Bronchial epithelial cell (primary cell): ENCODE measurements around the gene CPNE5. TPM values are rescaled to one million over a fixed set of nuclear protein-coding genes. Genes with fewer than 3 reads are reported as not detected.

Experiments
- DNase-seq: peaks from one replicate; pipeline ENCODE4 v3.0.0-alpha.2; 2010; ENCODE audit warnings: low read depth
- FAIRE-seq: peaks from 2 replicates; lab custom pipeline; 2011; peaks lifted over from hg19 to GRCh38; lab: Jason Lieb, UNC
- H3K27me3 ChIP-seq: 2 replicates; pipeline ENCODE4 v1.5.1; 2011; ENCODE audit warnings: low read length; ENCODE audit not compliant: control insufficient read depth, insufficient read depth
- H3K36me3 ChIP-seq: 2 replicates; pipeline ENCODE4 v1.5.1; 2011; ENCODE audit warnings: low read length; ENCODE audit not compliant: control insufficient read depth, insufficient read depth
- H3K4me3 ChIP-seq: 2 replicates; pipeline ENCODE4 v1.5.1; 2011; ENCODE audit warnings: mild to moderate bottlenecking, low read depth, low read length, control low read depth
- CTCF ChIP-seq: IDR thresholded peaks from 2 replicates; pipeline ENCODE4 v1.5.1; 2011; ENCODE audit warnings: mild to moderate bottlenecking, moderate library complexity, low read length, control low read depth, inconsistent platforms; ENCODE audit not compliant: insufficient read depth, severe bottlenecking
- total RNA-seq: library from RNA; depleted of rRNA; stranded (reverse); fragments of >200 nt; gene quantifications from 2 replicates; pipeline ENCODE4 v1.2.1, GENCODE V29; 2014

Gene CPNE5
- total RNA-seq, 1 donor from 2014 or later: not detected

DNA sequence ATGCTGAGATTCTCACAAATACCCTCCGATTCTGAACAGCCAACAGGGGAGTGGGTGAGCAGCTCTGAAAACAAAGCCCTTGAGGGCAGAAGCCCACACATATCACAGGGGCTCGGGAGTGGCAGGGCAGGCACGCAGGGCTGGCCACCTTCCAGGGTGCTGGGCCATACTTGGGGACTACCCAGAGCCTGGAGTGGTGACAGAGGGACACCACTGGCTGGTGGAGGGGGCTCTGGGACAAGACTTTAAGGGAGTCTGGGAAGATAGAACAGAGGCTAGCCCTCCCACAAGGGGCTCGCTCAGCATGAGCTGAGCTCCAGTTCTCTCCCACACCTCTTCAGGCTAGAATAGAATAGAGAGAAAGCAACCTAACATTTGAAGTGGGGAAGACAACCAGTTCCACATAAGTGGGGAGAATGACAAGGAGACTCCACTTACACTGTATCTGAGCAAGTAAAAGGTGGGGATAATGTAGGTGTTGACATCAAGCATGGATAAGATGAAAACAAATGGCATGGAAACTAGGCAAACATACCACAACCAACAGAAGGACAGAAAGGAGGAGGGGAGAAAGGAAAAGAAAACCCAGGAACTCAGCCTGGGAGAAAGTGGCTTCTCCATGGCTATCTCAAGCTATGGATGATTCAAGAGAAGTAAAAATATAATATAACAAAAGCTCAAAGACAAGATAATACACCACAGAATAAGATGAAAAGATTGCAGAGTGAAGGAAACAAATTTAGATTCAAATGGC lies 28.4 kb upstream of the CPNE5 start:
- no peak for FAIRE-seq
- no peak overlapping the region for H3K4me3 ChIP-seq
- no peak for TF ChIP-seq CTCF
- peaks cover 6% of the 10 kb centered on the region for H3K36me3 ChIP-seq
- H3K27me3 ChIP-seq: no peaks in the 10 kb centered on the region
- no peak for DNase-seq

- H3K36me3 ChIP-seq: peaks cover 4% of the 10 kb centered on the region
- no peaks in the 10 kb centered on the region for H3K27me3 ChIP-seq
- no peak for TF ChIP-seq CTCF
Measured at GRCh38 chr6:36865835-36866234, 26.6 kb upstream of the CPNE5 start.

GRCh38 chr6:36863670-36864540 lies 24.7 kb upstream of the CPNE5 start:
- no peak overlapping the region for H3K4me3 ChIP-seq
- TF ChIP-seq CTCF: no peak
- DNase-seq (no peak), FAIRE-seq (peak; percentile 72)
- peaks cover 1% of the 10 kb centered on the region for H3K36me3 ChIP-seq
- no peaks in the 10 kb centered on the region for H3K27me3 ChIP-seq

More at GRCh38 chr6:36865835-36866234, 26.6 kb upstream of the CPNE5 start:
- DNase-seq: no peak
- H3K4me3 ChIP-seq: no peak overlapping the region
- FAIRE-seq: no peak

DNA sequence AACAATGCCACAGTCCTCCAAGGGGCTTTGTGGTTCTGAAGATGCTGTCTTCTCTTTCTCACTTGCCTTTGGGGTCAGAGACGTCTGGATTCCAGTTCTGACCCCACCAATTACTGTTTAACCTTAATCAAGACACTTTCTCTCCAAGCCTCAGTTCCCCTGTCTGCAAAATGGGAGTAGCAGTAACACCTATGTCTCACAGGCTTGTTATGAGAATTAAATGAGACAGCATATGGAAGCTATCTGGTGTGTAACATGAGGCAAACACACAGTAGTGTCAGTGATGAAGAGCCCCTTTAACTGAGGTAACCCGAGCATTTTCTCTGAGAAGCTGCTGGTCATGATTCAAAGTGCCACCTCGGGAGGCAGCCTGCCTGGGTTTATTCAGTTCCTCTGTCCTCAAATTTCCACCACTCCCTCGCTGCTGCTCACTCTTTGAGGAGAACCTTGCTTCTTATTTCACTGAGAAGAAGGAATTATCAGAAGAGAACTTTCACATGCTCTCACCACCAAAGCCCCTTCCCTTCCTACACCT lies 23.7 kb upstream of the CPNE5 start:
- no peak overlapping the region for H3K4me3 ChIP-seq
- TF ChIP-seq CTCF: no peak
- H3K27me3 ChIP-seq: no peaks in the 10 kb centered on the region
- peaks cover 1% of the 10 kb centered on the region for H3K36me3 ChIP-seq
- DNase-seq: no peak
- FAIRE-seq: no peak

DNA sequence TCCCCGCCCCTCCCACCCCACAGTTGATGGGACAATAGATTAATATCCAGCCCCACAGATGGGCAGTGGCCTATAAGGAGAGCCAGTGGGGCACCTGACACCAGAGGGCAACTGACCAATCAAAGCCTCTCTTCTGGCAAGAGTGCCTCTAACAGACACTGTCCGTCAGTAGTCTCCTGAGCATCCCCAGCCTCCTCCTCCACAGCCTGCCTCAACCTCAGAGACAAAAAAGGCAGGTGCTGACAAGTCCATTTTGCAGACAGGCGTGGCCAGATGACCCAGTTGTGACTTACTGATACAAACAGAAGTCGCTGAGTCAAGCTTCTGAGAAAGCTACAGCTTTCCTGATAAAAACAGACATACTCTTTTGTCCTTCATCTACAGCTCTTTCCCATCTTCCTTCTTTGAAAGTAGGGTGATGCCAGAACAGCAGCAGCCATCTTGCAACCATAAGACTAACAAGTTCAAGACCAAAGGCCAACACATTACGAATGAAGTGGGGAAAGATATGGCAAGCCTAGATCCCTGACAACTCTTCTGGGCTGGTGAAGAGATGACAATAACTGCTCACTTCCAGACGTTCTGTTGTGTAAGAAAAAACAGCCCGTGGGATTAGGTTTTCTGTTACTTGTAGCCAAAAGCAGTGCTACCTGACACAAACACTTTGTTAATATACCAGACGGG lies 23.1 kb upstream of the CPNE5 start:
- peaks cover 1% of the 10 kb centered on the region for H3K36me3 ChIP-seq
- H3K4me3 ChIP-seq: no peak overlapping the region
- no peak for TF ChIP-seq CTCF
- FAIRE-seq (peak; percentile 99), DNase-seq (peak; percentile 94)
- H3K27me3 ChIP-seq: no peaks in the 10 kb centered on the region
